LNCaP clone FGC (cell line): ENCODE results near the gene DHRS12.

Experiments used
- DNase-seq: peaks from one replicate; pipeline ENCODE4 v3.0.0-alpha.2; 2011; ENCODE audit warnings: low read depth
- H3K4me3 ChIP-seq: 2 replicates; pipeline ENCODE4 v1.5.1; 2011; ENCODE audit warnings: mild to moderate bottlenecking, low read depth, low read length, control low read depth
- CTCF ChIP-seq: IDR thresholded peaks from 2 replicates; pipeline ENCODE4 v1.5.1; 2012; ENCODE audit warnings: mild to moderate bottlenecking; ENCODE audit not compliant: control insufficient read depth, insufficient read depth; ENCODE audit errors: extremely low read depth

The DHRS12 gene

GRCh38 chr13:51782026-51782710 lies 21.8 kb downstream of the DHRS12 start:
- no peak for TF ChIP-seq CTCF
- DNase-seq = no peak
- no peak overlapping the region for H3K4me3 ChIP-seq

GRCh38 chr13:51781246-51782022 lies 22.5 kb downstream of the DHRS12 start:
- peak; percentile 55 for TF ChIP-seq CTCF
- H3K4me3 ChIP-seq = no peak overlapping the region
- no peak for DNase-seq

GRCh38 chr13:51780099-51780498 lies 23.9 kb downstream of the DHRS12 start:
- no peak overlapping the region for H3K4me3 ChIP-seq
- TF ChIP-seq CTCF = no peak
- DNase-seq = no peak

- H3K4me3 ChIP-seq = no peak overlapping the region
- DNase-seq = no peak
- no peak for TF ChIP-seq CTCF
Observed at GRCh38 chr13:51778392-51778791, 25.6 kb downstream of the DHRS12 start.

GRCh38 chr13:51777921-51778320 lies 26.0 kb downstream of the DHRS12 start:
- no peak for TF ChIP-seq CTCF
- H3K4me3 ChIP-seq = no peak overlapping the region
- no peak for DNase-seq

GRCh38 chr13:51776179-51776578 lies 27.8 kb downstream of the DHRS12 start:
- no peak for TF ChIP-seq CTCF
- H3K4me3 ChIP-seq = no peak overlapping the region
- no peak for DNase-seq
